WTC11 (cell line): ENCODE data around the gene ITPRIP. TPM values are rescaled to one million over a fixed set of nuclear protein-coding genes. Genes with fewer than 3 reads are reported as not detected.

Source experiments
- ATAC-seq: fragments of 200-7000 bp; cut with Tn5 transposase; 2 replicates; pipeline ENCODE4 v1.10.0; 2021; ENCODE audit warnings: mild to moderate bottlenecking, moderate library complexity
- CTCF ChIA-PET: fragments of 300-600 bp; sonication (Branson Sonifier 250); formaldehyde crosslinking; loops from one replicate; lab custom pipeline; 2021; ENCODE audit warnings: antibody characterized with exemption; lab: Charles Lee
- POLR2A ChIA-PET: fragments of 350-600 bp; sonication (Branson Sonifier 250); formaldehyde crosslinking; loops from one replicate; lab custom pipeline; 2021; ENCODE audit warnings: antibody characterized with exemption; lab: Charles Lee
- DNase-seq: peaks from one replicate; pipeline ENCODE4 v3.0.0; 2021; ENCODE audit warnings: low spot score
- H3K27ac Mint-ChIP-seq: 2 replicates; pipeline ENCODE4 v1.8.0; 2021; ENCODE audit warnings: mixed read lengths
- H3K27me3 Mint-ChIP-seq: 2 replicates; pipeline ENCODE4 v1.8.0; 2021; ENCODE audit warnings: low read depth, mild to moderate bottlenecking, moderate library complexity, mixed read lengths
- H3K36me3 Mint-ChIP-seq: 2 replicates; pipeline ENCODE4 v1.8.0; 2021; ENCODE audit warnings: mixed read lengths
- H3K4me1 Mint-ChIP-seq: 2 replicates; pipeline ENCODE4 v1.8.0; 2022; ENCODE audit warnings: mixed read lengths
- H3K4me3 Mint-ChIP-seq: 2 replicates; pipeline ENCODE4 v1.8.0; 2021; ENCODE audit warnings: mild to moderate bottlenecking, moderate library complexity, mixed read lengths
- H3K9me3 Mint-ChIP-seq: 2 replicates; pipeline ENCODE4 v1.8.0; 2021; ENCODE audit warnings: mixed read lengths
- ARID4B ChIP-seq: sonication (generic); formaldehyde crosslinking; IDR thresholded peaks from 2 replicates; pipeline ENCODE4 v1.8.0; 2023; ENCODE audit warnings: missing genetic modification reagents, mild to moderate bottlenecking, borderline replicate concordance
- E2F5 ChIP-seq: sonication (generic); formaldehyde crosslinking; IDR thresholded peaks from 2 replicates; pipeline ENCODE4 v1.8.1; 2022; ENCODE audit warnings: mild to moderate bottlenecking, moderate library complexity, missing genetic modification reagents
- ESRRA ChIP-seq: sonication (generic); formaldehyde crosslinking; IDR thresholded peaks from 2 replicates; pipeline ENCODE4 v1.8.1; 2022; ENCODE audit warnings: mild to moderate bottlenecking, missing genetic modification reagents, borderline replicate concordance
- GABPB1 ChIP-seq: sonication (generic); formaldehyde crosslinking; IDR thresholded peaks from 2 replicates; pipeline ENCODE4 v1.8.1; 2023; ENCODE audit warnings: mild to moderate bottlenecking, missing genetic modification reagents
- NR2C2 ChIP-seq: sonication (generic); formaldehyde crosslinking; IDR thresholded peaks from 2 replicates; pipeline ENCODE4 v1.8.0; 2022; ENCODE audit warnings: mild to moderate bottlenecking, missing genetic modification reagents
- RELA ChIP-seq: sonication (generic); formaldehyde crosslinking; IDR thresholded peaks from 2 replicates; pipeline ENCODE4 v1.8.1; 2022; ENCODE audit warnings: missing genetic modification reagents, mild to moderate bottlenecking, borderline replicate concordance
- ZNF416 ChIP-seq: fragments of 250-450 bp; sonication (Bioruptor Pico); IDR thresholded peaks from 2 replicates; pipeline ENCODE4 v1.9.0; 2021; ENCODE audit warnings: mild to moderate bottlenecking, inconsistent platforms
- ZNF671 ChIP-seq: fragments of 250-450 bp; sonication (Bioruptor Pico); IDR thresholded peaks from 2 replicates; pipeline ENCODE4 v1.8.0; 2021; ENCODE audit warnings: mild to moderate bottlenecking
- total RNA-seq: library from RNA; stranded (reverse); gene quantifications from 3 replicates; pipeline ENCODE4 v1.2.3, GENCODE V29; 2021
- TF ChIP-seq, protein P1 (sequence below): sonication (generic); formaldehyde crosslinking; IDR thresholded peaks from 2 replicates; pipeline ENCODE4 v1.8.1; 2023; ENCODE audit warnings: mild to moderate bottlenecking, missing genetic modification reagents, moderate library complexity
- TF ChIP-seq, protein P2 (sequence below): sonication (generic); formaldehyde crosslinking; IDR thresholded peaks from 2 replicates; pipeline ENCODE4 v1.8.1; 2023; ENCODE audit warnings: mild to moderate bottlenecking, missing genetic modification reagents, moderate library complexity
- TF ChIP-seq, protein P3 (sequence below): sonication (generic); formaldehyde crosslinking; IDR thresholded peaks from 2 replicates; pipeline ENCODE4 v1.8.0; 2022; ENCODE audit warnings: mild to moderate bottlenecking, missing genetic modification reagents

Gene ITPRIP
- total RNA-seq, 1 experiment from 2014 or later, result 16.8 TPM

DNA sequence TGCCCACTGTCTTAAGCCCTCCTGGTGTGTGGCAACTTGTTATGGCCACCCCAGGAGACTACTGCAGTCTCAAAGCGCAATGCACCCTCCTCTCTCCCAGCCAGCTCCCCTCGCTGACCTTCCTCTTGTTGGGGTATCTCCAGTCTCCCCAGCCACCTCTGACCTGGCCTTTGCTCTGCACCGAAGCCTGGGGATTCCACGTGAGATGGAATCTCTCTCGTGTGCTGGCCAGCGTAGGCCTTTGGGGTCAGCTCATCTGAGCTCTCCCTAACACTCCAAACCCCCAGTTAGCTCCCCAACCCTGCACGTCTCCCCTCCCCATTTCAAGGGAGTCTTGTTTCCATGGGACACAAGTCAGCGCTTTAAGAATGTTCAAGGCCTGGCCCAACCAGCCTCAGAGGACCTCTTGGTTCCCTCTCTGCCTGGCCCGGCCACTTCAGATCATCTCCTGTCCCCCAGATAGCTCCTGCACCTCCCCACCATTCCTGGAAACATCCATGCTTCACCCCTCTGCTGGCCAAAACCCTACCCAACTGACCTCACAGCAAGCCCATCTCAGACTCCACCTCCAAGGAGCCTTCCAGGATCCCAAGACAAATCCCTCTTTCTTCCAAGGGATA lies 11.2 kb downstream of the ITPRIP start:
- DNase-seq, result no peak
- Mint-ChIP-seq H3K36me3 (peaks cover 5% of the 10 kb centered on the region; the same call in 1 of the 2 replicates), H3K27me3 (no peaks in the 10 kb centered on the region)
- no peak for ATAC-seq
- no peak for TF ChIP-seq RELA
- TF ChIP-seq, all 79 proteins: peak for 0
- no peak overlapping the region for H3K4me3 Mint-ChIP-seq
- H3K27ac Mint-ChIP-seq, result peak overlapping the region; percentile 89
- ChIA-PET CTCF (interaction anchor here (1.0 to 4.4 kb wide), 4 partner anchors 21 to 52 kb away, joined by 3 to 19 read pairs (median 4); partner anchors contain the start of gene CFAP58), POLR2A (no interaction called here)
- H3K9me3 Mint-ChIP-seq, result no peaks in the 10 kb centered on the region
- peaks cover 97% of the 10 kb centered on the region for H3K4me1 Mint-ChIP-seq

- DNase-seq (no peak), ATAC-seq (no peak)
- Mint-ChIP-seq H3K4me3 (no peak overlapping the region), H3K4me1 (peaks cover 95% of the 10 kb centered on the region), H3K36me3 (peaks cover 5% of the 10 kb centered on the region; the same call in 1 of the 2 replicates), H3K27me3 (no peaks in the 10 kb centered on the region), H3K27ac (peak overlapping the region; percentile 69)
- POLR2A ChIA-PET, result no interaction called here
- CTCF ChIA-PET, result no interaction called here
- TF ChIP-seq ZNF671 (CRISPR knock-in tag), result no peak
- TF ChIP-seq, all 79 proteins: peak for 0
- no peaks in the 10 kb centered on the region for H3K9me3 Mint-ChIP-seq
Measured at GRCh38 chr10:104325436-104326435, 12.5 kb downstream of the ITPRIP start.

- H3K27ac Mint-ChIP-seq, result peak overlapping the region; percentile 69; the same call in 1 of the 2 replicates
- DNase-seq (no peak), ATAC-seq (no peak)
- ChIA-PET CTCF (interaction anchor here (1.4 kb wide), 1 partner anchor 50 kb away, joined by 3 read pairs; no protein-coding TSS in a partner anchor), POLR2A (no interaction called here)
- peaks cover 5% of the 10 kb centered on the region; the same call in 1 of the 2 replicates for H3K36me3 Mint-ChIP-seq
- peaks cover 94% of the 10 kb centered on the region for H3K4me1 Mint-ChIP-seq
- H3K9me3 Mint-ChIP-seq, result no peaks in the 10 kb centered on the region
- H3K4me3 Mint-ChIP-seq, result no peak overlapping the region
- TF ChIP-seq E2F5 (CRISPR knock-in tag), result no peak
- H3K27me3 Mint-ChIP-seq, result no peaks in the 10 kb centered on the region
Measured at GRCh38 chr10:104324931-104325330, 13.3 kb downstream of the ITPRIP start.

DNA sequence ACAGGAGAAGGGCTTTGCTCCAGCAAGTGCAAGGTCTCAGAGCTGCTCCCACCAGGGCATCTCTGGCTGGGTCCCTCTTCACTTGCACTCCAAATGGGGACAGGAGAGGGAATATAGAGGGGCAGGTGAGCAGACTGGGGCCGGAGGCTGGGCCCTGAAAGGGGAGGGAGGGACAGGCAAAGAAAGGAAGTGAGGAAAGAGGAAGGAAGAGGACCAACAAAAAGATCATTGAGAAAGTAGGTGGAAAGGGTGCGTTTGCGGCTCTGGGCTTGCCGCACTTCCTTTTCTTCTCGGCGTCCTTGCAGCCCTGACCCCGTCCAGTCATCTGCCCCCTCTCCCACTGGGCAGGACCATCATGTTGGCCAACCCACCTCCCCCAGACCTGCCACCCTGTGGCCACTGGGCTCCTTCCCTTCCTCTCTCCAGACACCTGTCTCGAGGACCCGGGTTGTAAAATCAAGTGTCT lies 14.0 kb downstream of the ITPRIP start:
- no peak for DNase-seq
- CTCF ChIA-PET, result interaction anchor here (1.4 to 1.8 kb wide), 2 partner anchors 33 to 49 kb away, joined by 3 to 7 read pairs; no protein-coding TSS in a partner anchor
- Mint-ChIP-seq H3K4me1 (peaks cover 94% of the 10 kb centered on the region), H3K4me3 (no peak overlapping the region), H3K9me3 (no peaks in the 10 kb centered on the region), H3K27me3 (no peaks in the 10 kb centered on the region), H3K27ac (0 out of 2 replicates have a peak overlapping the region, but pooled peaks have one; percentile 91), H3K36me3 (peaks cover 5% of the 10 kb centered on the region; the same call in 1 of the 2 replicates)
- ATAC-seq, result no peak
- POLR2A ChIA-PET, result interaction anchor here (0.5 kb wide), 1 partner anchor 1402 kb away, joined by 4 read pairs; no protein-coding TSS in a partner anchor
- TF ChIP-seq, protein P1, sequence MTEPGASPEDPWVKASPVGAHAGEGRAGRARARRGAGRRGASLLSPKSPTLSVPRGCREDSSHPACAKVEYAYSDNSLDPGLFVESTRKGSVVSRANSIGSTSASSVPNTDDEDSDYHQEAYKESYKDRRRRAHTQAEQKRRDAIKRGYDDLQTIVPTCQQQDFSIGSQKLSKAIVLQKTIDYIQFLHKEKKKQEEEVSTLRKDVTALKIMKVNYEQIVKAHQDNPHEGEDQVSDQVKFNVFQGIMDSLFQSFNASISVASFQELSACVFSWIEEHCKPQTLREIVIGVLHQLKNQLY (CRISPR knock-in tag), result no peak
- TF ChIP-seq ZNF671 (CRISPR knock-in tag) (no peak), GABPB1 (CRISPR knock-in tag) (no peak), E2F5 (CRISPR knock-in tag) (no peak), ZNF416 (no peak), ESRRA (no peak), NR2C2 (no peak), ARID4B (no peak)
- TF ChIP-seq, protein P2, sequence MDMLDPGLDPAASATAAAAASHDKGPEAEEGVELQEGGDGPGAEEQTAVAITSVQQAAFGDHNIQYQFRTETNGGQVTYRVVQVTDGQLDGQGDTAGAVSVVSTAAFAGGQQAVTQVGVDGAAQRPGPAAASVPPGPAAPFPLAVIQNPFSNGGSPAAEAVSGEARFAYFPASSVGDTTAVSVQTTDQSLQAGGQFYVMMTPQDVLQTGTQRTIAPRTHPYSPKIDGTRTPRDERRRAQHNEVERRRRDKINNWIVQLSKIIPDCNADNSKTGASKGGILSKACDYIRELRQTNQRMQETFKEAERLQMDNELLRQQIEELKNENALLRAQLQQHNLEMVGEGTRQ, result no peak
- TF ChIP-seq, protein P3, sequence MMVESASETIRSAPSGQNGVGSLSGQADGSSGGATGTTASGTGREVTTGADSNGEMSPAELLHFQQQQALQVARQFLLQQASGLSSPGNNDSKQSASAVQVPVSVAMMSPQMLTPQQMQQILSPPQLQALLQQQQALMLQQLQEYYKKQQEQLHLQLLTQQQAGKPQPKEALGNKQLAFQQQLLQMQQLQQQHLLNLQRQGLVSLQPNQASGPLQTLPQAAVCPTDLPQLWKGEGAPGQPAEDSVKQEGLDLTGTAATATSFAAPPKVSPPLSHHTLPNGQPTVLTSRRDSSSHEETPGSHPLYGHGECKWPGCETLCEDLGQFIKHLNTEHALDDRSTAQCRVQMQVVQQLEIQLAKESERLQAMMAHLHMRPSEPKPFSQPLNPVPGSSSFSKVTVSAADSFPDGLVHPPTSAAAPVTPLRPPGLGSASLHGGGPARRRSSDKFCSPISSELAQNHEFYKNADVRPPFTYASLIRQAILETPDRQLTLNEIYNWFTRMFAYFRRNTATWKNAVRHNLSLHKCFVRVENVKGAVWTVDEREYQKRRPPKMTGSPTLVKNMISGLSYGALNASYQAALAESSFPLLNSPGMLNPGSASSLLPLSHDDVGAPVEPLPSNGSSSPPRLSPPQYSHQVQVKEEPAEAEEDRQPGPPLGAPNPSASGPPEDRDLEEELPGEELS, result no peak
